GM23338 (cell line): ENCODE data around the gene OR13A1.
"Not testable (repeated sequence)": the region's sequence is repeated elsewhere in the genome, so short reads cannot be mapped to it uniquely, and the experiment has no call there.

Experiments
- POLR2AphosphoS5 ChIP-seq: IDR thresholded peaks from 2 replicates; pipeline ENCODE4 v1.6.1; 2016; ENCODE audit warnings: antibody characterized with exemption, low read depth
- REST ChIP-seq: IDR thresholded peaks from one replicate; pipeline ENCODE4 v1.6.1; 2018; ENCODE audit warnings: antibody characterized with exemption; ENCODE audit not compliant: unreplicated experiment

- not testable (repeated sequence) for TF ChIP-seq REST, POLR2AphosphoS5
These were observed 25.0 kb upstream of the OR13A1 start for GRCh38 chr10:45340420-45340819.
